Stimulated activated CD8-positive, alpha-beta memory T cell treated with anti-CD3 and anti-CD28 coated beads, Interleukin-15, amount 100 ng/mL, for 24 hours (primary cell): ENCODE measurements around the gene EVC.

Experiments used
- DNase-seq: peaks from one replicate; pipeline ENCODE4 v3.0.0-alpha.2; 2020; ENCODE audit warnings: low read depth

Gene EVC

DNA sequence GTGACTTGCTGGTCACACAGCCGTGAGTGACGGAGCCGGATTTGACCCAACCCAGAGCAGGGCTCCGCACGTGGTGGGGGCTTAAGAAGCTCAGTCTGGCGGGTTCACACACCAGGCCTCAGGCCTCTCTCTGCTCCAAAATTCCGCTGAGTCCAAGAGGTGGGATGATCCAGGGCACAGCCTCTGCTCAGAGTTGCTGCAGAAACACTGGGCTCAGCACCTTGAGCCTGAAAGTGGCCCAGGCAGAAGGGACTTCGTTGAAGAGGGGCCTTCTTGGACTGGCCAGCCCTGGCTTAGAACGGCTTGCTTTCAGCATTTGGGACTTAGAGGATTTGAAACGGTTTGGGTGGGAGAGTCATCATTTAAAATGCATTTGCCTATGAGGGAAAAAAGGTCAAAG is 21.2 kb downstream of the EVC start:
- DNase-seq = no peak

DNA sequence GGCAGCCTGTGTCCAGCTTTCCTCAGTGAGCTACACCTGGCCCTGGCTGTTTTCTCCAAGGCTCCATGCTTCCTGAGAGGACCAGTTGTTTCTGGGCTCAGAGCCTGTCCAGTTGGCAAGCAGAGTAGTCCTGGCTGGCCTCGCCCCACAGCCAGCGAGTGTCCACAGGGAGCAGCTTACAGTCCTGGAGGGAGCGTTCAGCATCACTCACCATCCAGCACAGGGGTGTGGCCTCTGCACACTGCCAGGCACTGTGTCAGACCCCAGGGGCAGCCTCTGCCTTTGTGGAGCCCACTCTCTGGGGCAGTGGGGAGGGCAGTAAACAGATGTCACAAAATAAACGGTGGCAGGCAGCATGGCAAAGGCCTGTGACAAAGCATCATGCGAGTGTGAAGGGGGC is 23.9 kb downstream of the EVC start:
- DNase-seq = no peak

DNA sequence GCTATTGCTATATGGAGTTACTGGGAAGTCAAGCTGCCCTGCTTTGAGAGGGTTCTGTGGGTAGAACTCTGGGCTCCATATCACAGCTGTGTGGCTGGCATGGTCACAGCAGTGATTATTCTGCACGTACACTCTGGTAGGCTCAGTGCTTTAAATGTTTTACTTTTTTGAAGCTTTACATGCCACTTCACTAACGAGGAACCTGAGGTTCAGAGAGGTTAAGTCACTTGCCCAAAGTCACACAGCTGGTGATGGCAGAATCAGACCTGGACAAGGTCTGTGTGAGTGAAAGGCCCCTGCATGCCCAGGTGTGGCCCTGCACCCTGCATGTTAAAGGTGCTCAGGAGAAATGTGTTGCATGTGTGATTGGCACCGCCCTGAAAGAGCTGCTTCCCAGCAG is 24.5 kb downstream of the EVC start:
- DNase-seq = no peak

DNA sequence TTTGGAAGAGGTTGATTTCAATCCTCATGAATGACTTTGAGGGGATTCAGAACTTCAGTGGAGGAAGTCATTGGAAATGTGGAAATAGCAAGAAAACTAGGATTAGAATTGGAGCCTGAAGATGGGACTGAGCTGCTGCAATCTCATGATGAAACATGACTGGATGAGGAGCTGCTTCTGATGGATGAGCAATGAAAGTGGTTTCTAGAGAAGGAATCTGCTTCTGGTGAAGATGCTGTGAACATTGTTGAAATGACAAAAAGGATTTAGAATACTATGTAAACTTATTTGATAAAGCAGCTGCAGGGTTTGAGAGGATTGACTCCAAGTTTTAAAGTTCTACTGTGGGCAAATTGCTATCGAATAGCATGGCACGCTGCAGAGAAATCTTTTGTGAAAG is 27.1 kb downstream of the EVC start:
- DNase-seq = no peak

DNA sequence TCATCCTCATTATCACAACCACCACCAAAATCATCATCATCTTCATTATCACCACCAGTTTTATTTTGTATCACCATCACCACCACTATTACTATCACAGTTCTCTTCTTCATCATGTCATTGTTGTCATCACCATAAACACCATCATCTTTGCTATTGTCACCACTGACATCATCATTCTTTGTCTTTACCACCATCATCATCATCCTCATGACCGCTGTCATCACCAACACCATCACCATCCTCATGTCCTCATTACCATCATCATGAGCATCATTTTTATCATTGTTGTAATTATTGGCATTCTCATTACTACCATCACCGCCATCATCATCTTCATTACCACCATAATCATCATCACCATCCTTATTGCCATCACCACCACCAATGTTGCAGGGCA is 31.4 kb downstream of the EVC start:
- no peak for DNase-seq

DNA sequence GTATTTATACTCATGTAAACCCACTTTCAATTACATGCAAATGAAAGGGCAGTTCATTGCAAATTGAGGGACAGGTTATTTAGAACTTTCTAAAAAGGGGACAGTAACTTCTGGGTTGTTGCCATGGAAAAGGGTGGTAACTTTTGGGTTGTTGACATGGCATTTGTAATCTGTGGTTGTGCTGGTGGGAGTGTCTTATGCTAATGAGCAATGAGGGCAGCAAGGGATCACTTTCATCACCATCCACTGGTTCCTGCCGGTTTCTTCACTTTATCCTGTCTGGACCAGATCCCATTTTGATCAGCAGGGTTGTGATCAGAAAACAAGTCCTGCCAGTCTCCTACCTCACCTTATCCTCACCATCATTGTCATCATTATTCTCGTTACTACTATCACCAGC is 32.0 kb downstream of the EVC start:
- DNase-seq = no peak

DNA sequence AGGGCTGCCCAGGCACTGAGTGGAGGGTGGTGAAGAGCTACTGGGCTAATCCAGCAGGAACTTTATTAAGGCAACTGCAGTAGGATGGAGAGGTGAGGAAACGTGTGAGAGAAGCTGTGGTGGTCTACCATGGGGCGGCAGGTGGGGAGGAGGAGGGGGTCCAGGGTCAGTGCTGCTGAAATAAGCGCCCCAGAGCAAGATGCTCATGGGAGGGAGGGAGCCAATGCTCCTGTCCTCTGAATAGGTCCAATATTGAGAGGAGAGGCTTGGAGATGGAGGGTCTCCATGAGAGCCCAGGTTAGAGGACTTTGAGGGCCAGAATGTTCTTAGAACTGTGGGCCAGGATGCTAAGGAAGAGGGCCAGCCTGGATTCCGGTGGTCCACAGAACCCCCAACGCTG is 35.2 kb downstream of the EVC start:
- DNase-seq = no peak

DNA sequence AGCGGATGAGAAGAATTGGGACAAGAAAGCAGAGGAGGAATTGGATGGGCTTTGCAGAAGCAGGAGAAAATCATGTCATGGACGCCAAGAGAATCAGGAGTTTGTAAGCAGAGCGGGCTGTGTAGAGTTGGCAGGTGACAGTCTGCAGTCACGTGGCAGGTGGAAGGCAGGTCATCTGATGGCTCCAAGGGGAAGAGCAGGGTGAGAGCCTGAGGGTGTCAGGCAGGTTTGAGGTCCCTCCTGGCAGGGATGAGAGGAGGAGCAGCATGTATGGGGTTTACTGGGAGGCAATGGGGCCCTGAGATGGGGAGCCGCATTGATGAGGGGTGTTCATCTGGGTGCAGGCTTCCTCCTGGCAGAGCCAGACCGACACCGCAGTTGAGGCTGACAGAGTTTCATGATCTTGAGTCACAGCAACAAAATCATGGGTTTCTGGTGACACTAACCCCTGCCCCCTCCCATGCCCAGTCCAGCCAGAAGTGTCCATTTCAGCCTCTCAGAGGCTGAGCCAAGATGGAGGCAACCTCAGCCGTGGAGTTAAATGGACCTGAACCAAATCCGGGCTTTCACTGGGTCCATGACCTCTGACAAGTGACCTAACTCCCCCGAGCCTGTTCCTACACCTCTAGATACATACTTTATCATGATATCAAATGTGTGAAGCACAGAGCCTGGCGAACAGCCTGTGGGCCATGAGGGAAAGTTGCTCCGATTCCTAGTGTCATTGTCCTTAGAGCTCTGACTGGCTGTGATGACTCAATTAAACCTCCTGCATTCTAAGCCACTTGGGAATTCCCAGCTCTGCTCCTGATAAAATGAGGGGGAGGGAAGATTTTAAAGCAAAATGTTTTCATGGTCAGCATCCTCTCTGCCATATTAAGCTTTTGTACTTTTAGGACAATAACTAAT is 36.1 kb downstream of the EVC start:
- no peak for DNase-seq

DNA sequence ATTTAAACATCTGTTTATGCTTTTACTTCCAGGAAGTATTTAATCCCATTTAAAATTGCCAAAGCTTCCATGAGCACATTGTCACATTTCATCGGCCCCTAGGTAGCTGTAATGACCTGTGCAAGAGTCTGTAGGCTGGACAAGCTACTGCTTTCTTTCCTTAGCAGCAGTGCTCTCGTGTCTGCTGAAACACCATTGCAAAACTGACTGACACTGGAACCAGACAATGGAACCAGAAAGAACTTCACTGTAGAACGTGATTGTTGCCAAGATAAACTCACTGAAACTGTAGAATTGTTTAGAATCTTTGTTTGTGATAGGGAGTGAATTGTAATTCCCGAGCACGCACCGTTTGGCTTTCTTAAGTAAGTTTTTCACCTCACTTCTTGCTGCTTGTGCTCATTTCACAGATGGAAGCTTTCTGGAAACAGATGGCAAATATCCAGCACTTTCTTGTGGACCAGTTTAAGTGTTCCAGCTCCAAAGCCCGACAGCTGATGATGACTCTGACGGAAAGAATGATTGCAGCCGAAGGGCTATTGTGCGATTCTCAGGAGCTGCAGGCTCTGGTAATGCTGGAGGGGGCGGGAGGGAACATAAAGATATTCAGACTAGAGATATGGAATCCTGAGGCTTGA is 36.9 kb downstream of the EVC start:
- DNase-seq = no peak

DNA sequence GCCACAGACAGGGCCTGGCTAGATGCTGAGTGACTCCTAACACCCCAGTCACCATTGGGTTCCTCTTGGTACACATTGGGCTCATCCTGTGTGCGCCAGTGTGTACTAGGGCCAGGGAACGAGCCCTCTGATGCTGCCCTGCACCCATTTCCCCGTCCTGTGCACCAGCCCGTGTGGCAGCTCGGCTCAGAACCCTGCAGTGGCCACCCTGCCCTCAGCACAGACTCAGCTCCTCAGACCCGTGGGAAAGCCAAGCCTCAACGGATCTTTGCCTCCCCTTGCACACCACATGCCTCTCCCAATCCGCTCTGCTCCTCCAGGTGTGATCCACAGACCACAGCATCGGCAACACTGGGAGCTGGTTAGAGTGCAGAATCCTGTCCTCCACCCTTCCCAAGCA is 38.6 kb downstream of the EVC start:
- DNase-seq = no peak

DNA sequence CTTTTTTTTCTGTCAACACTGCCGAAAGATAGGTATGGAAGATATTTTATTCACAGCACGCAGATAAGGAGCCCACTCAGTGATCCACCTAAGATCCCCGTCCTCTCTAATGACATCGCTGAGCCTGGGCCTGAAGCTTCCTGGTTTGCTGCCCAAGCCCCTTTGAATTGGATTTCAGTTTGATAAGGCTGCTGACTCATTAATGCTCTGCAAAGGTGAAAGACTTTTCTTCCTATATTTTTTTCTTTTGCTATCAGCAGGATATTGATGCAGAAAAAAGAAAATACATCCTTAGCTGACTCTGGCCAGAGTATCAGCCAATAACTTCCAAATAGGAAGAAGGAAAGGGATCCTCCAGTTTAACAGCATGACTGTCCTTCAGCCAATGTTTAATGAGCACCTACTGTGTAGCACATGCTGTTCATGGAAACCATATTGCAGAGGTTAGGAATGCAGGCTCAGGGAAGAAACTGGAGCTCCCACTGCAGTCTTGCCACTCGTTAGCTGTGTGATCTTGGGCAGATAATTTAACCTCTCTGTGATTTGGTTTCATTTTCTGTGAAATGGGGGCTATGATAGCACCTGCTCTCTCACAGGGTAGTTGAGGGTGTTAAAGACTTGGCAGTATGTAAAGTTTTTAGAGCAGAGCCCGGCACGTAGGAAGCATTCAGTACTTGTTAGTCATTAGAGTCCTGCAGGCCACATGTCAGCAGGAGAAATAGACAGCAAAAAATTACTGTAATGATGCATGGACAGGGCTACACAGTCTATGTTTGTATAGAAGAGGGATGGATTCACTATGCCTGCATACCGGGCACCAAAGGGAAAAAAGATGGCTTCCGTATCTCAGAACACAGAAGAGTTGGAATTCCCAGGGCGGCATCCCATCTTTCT is 39.3 kb downstream of the EVC start:
- DNase-seq = no peak

DNA sequence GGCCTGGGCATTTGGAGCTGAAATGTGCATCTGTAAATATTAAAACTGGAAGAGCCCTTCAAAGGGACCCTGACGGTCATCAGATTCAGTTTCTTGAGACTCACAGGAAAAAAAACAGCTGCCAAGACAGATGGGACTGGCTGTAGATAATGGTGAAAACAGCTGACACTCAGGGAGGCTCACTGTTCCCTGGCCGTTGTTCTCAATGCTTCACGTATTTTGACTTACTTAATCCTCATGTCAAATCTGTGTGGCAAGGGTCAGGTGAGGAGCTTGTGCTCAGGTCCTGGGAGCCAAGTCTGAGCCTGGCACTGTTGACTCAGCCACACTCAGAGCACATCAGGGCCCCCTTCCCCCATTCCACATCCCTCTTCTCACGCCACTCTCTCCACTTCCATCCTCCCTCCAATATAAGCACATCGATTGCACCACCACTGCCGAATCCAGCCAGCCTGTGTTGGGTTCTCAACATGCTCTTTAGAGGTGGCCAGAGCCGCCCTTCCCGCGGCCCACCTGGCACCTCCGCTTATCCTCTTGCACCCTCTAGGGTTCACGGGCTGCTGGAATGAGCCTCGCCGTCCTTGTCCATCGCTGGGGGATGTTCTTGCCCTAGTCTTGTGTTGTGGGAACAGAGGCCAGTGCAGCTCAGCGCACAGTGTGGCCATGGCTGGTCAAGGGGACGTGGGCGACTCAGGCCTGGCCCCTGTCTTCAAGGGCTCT is 40.1 kb downstream of the EVC start:
- no peak for DNase-seq

DNA sequence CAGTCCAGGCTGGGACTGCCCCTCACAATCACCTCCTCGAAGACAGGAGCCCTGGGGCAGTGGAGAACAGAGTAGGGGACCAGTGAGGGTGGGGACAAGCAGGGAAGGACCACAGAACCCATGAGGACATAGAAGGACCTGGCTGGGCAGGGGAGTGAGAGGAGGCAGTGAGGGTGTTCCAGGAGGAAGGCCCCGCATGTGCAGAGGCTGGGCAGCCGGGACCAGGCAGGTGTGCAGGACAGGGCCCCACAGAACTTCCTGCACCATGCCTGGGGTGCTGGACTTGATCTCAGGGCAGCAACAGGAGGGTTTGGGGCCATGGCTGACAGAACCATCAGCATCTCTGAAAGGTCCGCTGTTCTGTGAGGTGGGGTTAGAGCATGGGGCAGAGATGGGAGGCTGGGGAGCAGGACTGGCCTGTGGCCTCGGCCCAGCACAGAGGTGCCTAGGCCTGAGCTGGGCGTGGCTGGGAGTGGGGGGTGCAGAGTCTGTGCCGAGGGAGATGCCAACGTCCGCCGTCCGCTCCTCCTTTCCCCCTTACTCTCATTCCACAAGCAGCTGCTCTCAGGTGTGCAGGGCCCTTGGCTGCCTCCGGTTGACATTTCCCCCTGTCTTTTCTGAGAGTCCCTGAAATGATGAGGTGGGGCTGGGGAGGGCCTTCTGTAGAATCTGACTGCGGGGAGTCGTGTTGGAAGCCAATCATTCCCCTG is 40.8 kb downstream of the EVC start:
- DNase-seq = no peak

DNA sequence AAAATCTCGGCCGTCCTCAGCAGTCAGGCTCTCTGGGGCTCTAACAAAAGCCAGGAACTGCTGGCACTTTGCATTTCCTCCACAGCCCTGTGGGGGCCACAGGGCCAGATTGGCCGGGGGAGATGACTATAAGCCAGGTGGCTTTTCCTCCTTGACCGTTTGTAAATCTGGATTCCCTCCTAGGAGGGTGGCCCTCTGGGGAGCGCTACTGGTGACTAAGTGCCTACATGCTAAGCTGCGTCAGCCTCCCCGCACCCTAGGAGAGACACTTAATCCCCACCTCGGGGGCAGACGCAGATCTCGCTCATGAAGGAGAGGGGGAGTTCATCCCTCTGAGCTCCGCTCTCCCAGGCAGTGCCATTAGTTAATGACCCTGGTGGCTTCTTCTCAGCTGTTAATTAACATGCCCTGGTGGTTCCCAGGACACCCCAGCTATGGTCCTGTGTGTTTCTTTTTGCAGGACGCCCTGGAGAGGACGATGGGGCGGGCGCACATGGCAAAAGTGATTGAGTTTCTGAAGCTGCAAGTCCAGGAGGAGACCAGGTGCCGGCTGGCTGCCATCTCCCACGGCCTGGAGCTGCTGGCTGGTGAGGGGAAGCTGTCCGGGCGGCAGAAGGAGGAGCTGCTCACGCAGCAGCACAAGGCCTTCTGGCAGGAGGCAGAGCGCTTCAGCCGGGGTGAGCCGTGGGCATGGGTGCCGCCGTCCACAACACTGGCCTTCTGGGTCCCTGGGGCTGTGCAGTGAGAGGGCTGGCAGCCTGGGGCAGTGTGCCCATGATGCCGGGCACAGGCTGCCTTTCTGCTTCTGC is 41.6 kb downstream of the EVC start:
- no peak for DNase-seq

DNA sequence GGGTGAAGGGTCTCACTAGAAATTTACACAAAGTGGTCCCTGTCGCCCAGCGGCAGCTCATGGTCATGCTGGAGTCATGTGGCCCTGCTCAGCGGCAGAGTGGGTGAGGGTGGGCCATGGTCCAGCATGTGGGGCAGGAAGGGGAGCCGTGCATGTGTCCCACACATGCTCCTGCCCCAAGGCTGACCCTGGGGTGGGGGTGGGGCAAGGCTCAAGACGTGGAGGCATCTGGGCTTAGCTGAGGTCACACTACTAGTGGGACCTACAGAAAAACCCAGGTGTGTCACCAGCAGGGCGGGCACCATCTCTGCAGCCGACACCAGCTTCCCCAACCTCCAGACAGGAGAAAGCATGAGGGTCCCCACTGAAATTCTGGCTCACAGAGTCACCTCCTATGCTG is 42.4 kb downstream of the EVC start:
- DNase-seq = no peak

DNA sequence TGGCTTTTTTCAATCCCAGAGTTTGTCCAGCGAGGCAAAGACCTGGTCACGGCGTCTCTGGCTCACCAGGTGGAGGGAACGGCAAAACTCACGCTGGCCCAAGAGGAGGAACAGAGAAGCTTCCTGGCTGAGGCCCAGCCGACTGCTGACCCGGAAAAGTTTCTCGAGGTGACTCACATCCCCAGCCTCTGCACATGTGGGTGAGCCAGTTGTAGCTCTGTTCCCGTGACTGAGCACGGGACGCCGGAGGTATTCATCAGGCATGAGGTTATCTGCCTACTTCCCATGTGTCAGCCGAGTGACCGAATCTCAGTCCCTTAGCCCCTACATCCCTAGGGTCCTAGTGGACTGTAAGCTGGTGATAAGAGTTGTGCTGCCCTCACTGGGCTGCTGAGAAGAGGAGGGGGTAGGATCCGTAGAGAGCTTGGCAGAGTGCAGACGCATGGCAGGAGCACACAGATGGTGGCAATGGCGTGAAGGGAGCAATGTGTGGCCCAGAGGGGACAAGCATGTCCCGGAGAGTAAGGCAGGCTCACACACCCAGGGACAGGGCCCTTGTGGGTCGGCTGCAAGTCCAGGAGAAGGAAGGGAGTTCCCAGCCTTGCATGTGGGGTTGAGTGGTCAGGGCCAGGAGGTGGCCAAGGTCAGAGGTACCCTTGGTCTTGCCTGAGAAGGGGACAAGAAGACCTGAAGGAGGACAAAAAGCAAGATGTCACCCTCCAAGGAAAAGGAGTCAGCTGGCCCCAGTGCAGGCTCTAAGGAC is 42.9 kb downstream of the EVC start:
- DNase-seq = no peak

DNA sequence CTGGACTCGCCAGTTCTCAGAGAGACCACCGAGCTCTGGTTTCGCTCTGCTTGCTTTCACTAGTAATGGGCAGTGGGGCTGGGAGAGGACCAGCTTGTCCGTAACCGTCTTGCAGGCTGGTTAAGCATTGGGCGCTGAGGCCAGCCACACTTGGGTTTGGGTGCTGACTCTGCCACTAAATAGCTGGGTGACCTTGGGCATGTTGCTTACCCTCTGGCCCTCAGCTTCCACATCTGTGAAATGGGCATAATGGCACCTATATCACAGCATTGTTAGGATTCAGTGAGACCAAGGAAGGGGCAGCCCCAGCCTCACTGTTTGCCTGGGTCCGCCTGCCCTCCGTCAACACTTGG is 43.5 kb downstream of the EVC start:
- DNase-seq = no peak

DNA sequence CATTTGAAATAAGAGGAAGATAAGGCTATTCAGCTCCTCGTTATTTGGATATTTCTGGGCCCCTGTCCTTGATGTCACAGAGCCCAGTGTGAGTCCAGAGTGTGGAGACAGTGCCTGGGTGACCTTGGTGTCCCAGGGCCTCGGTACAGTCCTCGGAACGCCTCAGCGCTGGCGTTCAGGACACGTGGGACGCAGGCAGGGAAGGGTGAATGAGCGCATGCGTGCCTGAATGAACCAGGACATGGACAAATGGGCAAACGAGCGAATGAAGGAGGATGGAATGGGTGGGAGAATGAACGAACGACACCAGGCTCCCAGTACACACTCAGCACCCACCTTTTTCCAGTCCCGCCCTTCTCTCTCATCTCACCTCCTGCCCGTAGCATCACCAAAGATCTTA is 44.2 kb downstream of the EVC start:
- no peak for DNase-seq

DNA sequence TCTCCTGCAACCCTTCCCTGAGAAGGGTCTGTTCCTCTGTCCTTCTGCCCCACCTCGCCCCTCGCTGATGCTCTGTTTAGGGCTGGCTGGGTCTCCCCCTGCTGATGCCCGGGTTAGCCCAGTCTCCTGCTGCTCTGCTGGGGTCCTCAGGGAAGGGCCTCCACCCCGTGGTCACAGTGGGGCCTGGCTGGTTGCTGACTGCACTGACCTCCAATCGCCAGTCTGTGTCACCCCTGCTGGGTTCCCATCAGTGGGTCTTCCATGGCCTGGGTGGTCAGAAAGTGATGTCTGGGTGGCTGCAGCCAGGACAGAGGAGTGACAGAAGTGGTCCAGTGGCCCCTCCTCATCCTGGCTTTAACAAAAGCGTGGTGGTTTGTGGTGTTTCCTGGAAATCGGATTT is 44.7 kb downstream of the EVC start:
- DNase-seq = no peak

DNA sequence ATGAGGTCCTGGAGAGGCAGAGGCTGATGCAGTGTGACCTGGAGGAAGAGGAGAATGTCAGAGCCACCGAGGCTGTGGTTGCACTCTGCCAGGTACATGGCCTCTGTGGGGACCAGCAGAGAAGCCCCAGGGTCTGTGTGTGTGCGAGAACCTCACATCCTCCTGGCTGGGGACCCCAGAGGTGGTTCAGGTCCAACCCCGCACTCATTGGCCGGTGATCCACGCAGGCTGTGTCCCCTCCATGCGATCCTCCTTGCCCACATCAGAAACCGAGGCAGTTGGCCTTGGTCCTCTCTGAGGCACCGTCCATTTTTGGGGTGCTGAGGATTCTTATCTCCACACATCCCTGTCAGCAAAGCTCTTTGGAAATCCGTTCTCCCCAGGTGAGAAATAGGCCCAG is 45.3 kb downstream of the EVC start:
- DNase-seq = no peak
